Coronary artery (tissue), 2 donors: ENCODE measurements around the gene ANKRD49.
A peak's percentile ranks its signal among the peaks of the same experiment; 100 is the strongest.

Experiments
- DNase-seq: peaks from one replicate; pipeline ENCODE4 v3.0.0-alpha.2; 2017; ENCODE audit warnings: low spot score
- H3K27ac ChIP-seq, 2 donors: fragments of 200-600 bp; sonication (generic); one replicate each; pipeline ENCODE4 v1.5.1; 2016 to 2019
- H3K4me3 ChIP-seq: fragments of 200-600 bp; sonication (generic); 2 replicates; pipeline ENCODE4 v1.5.1; 2016; ENCODE audit warnings: mild to moderate bottlenecking, moderate library complexity
- TF ChIP-seq, protein P1 (sequence below): fragments of 200-600 bp; sonication (generic); IDR thresholded peaks from one replicate; pipeline ENCODE4 v1.5.1; 2019; ENCODE audit warnings: antibody characterized with exemption

ANKRD49 gene

GRCh38 chr11:94549146-94549545, 55.4 kb downstream of the ANKRD49 start:
- no peak overlapping the region for H3K27ac ChIP-seq
- H3K4me3 ChIP-seq = peak overlapping the region; percentile 5
- TF ChIP-seq, protein P1, sequence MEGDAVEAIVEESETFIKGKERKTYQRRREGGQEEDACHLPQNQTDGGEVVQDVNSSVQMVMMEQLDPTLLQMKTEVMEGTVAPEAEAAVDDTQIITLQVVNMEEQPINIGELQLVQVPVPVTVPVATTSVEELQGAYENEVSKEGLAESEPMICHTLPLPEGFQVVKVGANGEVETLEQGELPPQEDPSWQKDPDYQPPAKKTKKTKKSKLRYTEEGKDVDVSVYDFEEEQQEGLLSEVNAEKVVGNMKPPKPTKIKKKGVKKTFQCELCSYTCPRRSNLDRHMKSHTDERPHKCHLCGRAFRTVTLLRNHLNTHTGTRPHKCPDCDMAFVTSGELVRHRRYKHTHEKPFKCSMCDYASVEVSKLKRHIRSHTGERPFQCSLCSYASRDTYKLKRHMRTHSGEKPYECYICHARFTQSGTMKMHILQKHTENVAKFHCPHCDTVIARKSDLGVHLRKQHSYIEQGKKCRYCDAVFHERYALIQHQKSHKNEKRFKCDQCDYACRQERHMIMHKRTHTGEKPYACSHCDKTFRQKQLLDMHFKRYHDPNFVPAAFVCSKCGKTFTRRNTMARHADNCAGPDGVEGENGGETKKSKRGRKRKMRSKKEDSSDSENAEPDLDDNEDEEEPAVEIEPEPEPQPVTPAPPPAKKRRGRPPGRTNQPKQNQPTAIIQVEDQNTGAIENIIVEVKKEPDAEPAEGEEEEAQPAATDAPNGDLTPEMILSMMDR = no peak
- DNase-seq = no peak
